ENCODE measurements around the gene PSMB7. TPM values are rescaled to one million over a fixed set of nuclear protein-coding genes. Genes with fewer than 3 reads are reported as not detected.

Gene PSMB7
- total and polyA plus RNA-seq, 2 donors, result 110 to 152 TPM

GRCh38 chr9:124411514-124412227, 3.6 kb downstream of the PSMB7 start:
- H3K27ac ChIP-seq (ENCODE audit: low read depth), result no peak overlapping the region
- 85% methylated on average over 5 of the region's 5 CpGs for WGBS
- no peak overlapping the region for H3K4me3 ChIP-seq (ENCODE audit: low read depth, low read length)
- no peaks in the 10 kb centered on the region for H3K4me1 ChIP-seq (ENCODE audit: insufficient read depth)
- no peak for DNase-seq (ENCODE audit: extremely low spot score)
- H3K36me3 ChIP-seq (ENCODE audit: insufficient read depth), result peaks cover 4% of the 10 kb centered on the region

- 65% methylated on average over 3 of the region's 3 CpGs for WGBS
- no peaks in the 10 kb centered on the region for H3K4me1 ChIP-seq (ENCODE audit: insufficient read depth)
These were observed 4.8 kb downstream of the PSMB7 start for GRCh38 chr9:124410321-124410913.

GRCh38 chr9:124409410-124409809, 5.8 kb downstream of the PSMB7 start:
- no peak for DNase-seq (ENCODE audit: extremely low spot score)
- Histone ChIP-seq H3K27ac (ENCODE audit: low read depth) (no peak overlapping the region), H3K4me3 (ENCODE audit: low read depth, low read length) (no peak overlapping the region), H3K4me1 (ENCODE audit: insufficient read depth) (no peaks in the 10 kb centered on the region), H3K36me3 (ENCODE audit: insufficient read depth) (peaks cover 8% of the 10 kb centered on the region)
- 98% methylated on average over 3 of the region's 3 CpGs for WGBS

More at GRCh38 chr9:124410321-124410913, 4.8 kb downstream of the PSMB7 start:
- DNase-seq (ENCODE audit: extremely low spot score), result no peak
- Histone ChIP-seq H3K4me3 (ENCODE audit: low read depth, low read length) (no peak overlapping the region), H3K27ac (ENCODE audit: low read depth) (no peak overlapping the region), H3K36me3 (ENCODE audit: insufficient read depth) (peaks cover 7% of the 10 kb centered on the region)

- 95% methylated on average over 4 of the region's 4 CpGs for WGBS
- peaks cover 9% of the 10 kb centered on the region for H3K36me3 ChIP-seq (ENCODE audit: insufficient read depth)
These were observed 12.0 kb downstream of the PSMB7 start for GRCh38 chr9:124403246-124403645.

GRCh38 chr9:124399968-124400940, 15.0 kb downstream of the PSMB7 start:
- no peak for DNase-seq (ENCODE audit: extremely low spot score)
- H3K36me3 ChIP-seq (ENCODE audit: insufficient read depth), result peaks cover 3% of the 10 kb centered on the region
- H3K4me1 ChIP-seq (ENCODE audit: insufficient read depth), result no peaks in the 10 kb centered on the region
- H3K27ac ChIP-seq (ENCODE audit: low read depth), result peak overlapping the region; percentile 43
- no peak overlapping the region for H3K4me3 ChIP-seq (ENCODE audit: low read depth, low read length)
- WGBS, result 53% methylated on average over 15 of the region's 15 CpGs

More at GRCh38 chr9:124403246-124403645, 12.0 kb downstream of the PSMB7 start:
- no peak for DNase-seq (ENCODE audit: extremely low spot score)
- no peak overlapping the region for H3K27ac ChIP-seq (ENCODE audit: low read depth)
- H3K4me3 ChIP-seq (ENCODE audit: low read depth, low read length), result no peak overlapping the region
- no peaks in the 10 kb centered on the region for H3K4me1 ChIP-seq (ENCODE audit: insufficient read depth)

- Histone ChIP-seq H3K36me3 (ENCODE audit: insufficient read depth) (peaks cover 2% of the 10 kb centered on the region), H3K4me1 (ENCODE audit: insufficient read depth) (no peaks in the 10 kb centered on the region), H3K4me3 (ENCODE audit: low read depth, low read length) (no peak overlapping the region), H3K27ac (ENCODE audit: low read depth) (peak overlapping the region; percentile 53)
- DNase-seq (ENCODE audit: extremely low spot score), result no peak
- 54% methylated on average over 12 of the region's 12 CpGs for WGBS
These were observed 15.8 kb downstream of the PSMB7 start for GRCh38 chr9:124399323-124399967.

- no peaks in the 10 kb centered on the region for H3K36me3 ChIP-seq (ENCODE audit: insufficient read depth)
- no peaks in the 10 kb centered on the region for H3K4me1 ChIP-seq (ENCODE audit: insufficient read depth)
- no peak overlapping the region for H3K27ac ChIP-seq (ENCODE audit: low read depth)
- H3K4me3 ChIP-seq (ENCODE audit: low read depth, low read length), result no peak overlapping the region
- no peak for DNase-seq (ENCODE audit: extremely low spot score)
- 83% methylated on average over 8 of the region's 8 CpGs for WGBS
These were observed 16.9 kb downstream of the PSMB7 start for GRCh38 chr9:124398191-124398935.

GRCh38 chr9:124395826-124396225, 19.4 kb downstream of the PSMB7 start:
- H3K36me3 ChIP-seq (ENCODE audit: insufficient read depth), result no peaks in the 10 kb centered on the region
- DNase-seq (ENCODE audit: extremely low spot score), result no peak
- no peaks in the 10 kb centered on the region for H3K4me1 ChIP-seq (ENCODE audit: insufficient read depth)
- no peak overlapping the region for H3K27ac ChIP-seq (ENCODE audit: low read depth)
- WGBS, result 74% methylated on average over 4 of the region's 4 CpGs
- no peak overlapping the region for H3K4me3 ChIP-seq (ENCODE audit: low read depth, low read length)

GRCh38 chr9:124394596-124394995, 20.6 kb downstream of the PSMB7 start:
- Histone ChIP-seq H3K4me3 (ENCODE audit: low read depth, low read length) (no peak overlapping the region), H3K27ac (ENCODE audit: low read depth) (no peak overlapping the region), H3K4me1 (ENCODE audit: insufficient read depth) (no peaks in the 10 kb centered on the region), H3K36me3 (ENCODE audit: insufficient read depth) (no peaks in the 10 kb centered on the region)
- 87% methylated on average over 3 of the region's 3 CpGs for whole genome bisulfite sequencing
- no peak for DNase-seq (ENCODE audit: extremely low spot score)

- WGBS, result 83% methylated on average over 2 of the region's 2 CpGs
- Histone ChIP-seq H3K27ac (ENCODE audit: low read depth) (no peak overlapping the region), H3K36me3 (ENCODE audit: insufficient read depth) (no peaks in the 10 kb centered on the region), H3K4me3 (ENCODE audit: low read depth, low read length) (no peak overlapping the region), H3K4me1 (ENCODE audit: insufficient read depth) (no peaks in the 10 kb centered on the region)
- no peak for DNase-seq (ENCODE audit: extremely low spot score)
These were observed 21.1 kb downstream of the PSMB7 start for GRCh38 chr9:124394167-124394566.

GRCh38 chr9:124392871-124393460, 22.3 kb downstream of the PSMB7 start:
- no peaks in the 10 kb centered on the region for H3K4me1 ChIP-seq (ENCODE audit: insufficient read depth)
- no peak overlapping the region for H3K4me3 ChIP-seq (ENCODE audit: low read depth, low read length)
- no peak for DNase-seq (ENCODE audit: extremely low spot score)
- no peaks in the 10 kb centered on the region for H3K36me3 ChIP-seq (ENCODE audit: insufficient read depth)
- H3K27ac ChIP-seq (ENCODE audit: low read depth), result no peak overlapping the region
- WGBS, result 70% methylated on average over 9 of the region's 9 CpGs

- Histone ChIP-seq H3K27ac (ENCODE audit: low read depth) (no peak overlapping the region), H3K4me3 (ENCODE audit: low read depth, low read length) (no peak overlapping the region), H3K36me3 (ENCODE audit: insufficient read depth) (no peaks in the 10 kb centered on the region), H3K4me1 (ENCODE audit: insufficient read depth) (no peaks in the 10 kb centered on the region)
- WGBS, result 90% methylated on average over 12 of the region's 12 CpGs
- DNase-seq (ENCODE audit: extremely low spot score), result no peak
These were observed 22.9 kb downstream of the PSMB7 start for GRCh38 chr9:124392254-124392870.
